Lower leg skin (tissue), 3 donors: ENCODE data around the gene KTN1.

Experiments used
- CTCF ChIP-seq, 3 donors: fragments of 450-650 bp; IDR thresholded peaks; one replicate each; pipeline ENCODE4 v1.5.1; 2016; ENCODE audit warnings: antibody characterized with exemption in 3 of 3, mild to moderate bottlenecking in 3 of 3, moderate library complexity in 2 of 3
- POLR2A ChIP-seq, 2 donors: fragments of 450-650 bp; IDR thresholded peaks; one replicate each; pipeline ENCODE4 v1.6.1; 2016 to 2017; ENCODE audit warnings: antibody characterized with exemption in 2 of 2, mild to moderate bottlenecking in 1 of 2, moderate library complexity in 1 of 2

- TF ChIP-seq CTCF (IDR thresholded peaks at IDR 0.05), result no peak
- TF ChIP-seq POLR2A (IDR thresholded peaks at IDR 0.05), result no peak
Observed at GRCh38 chr14:55593698-55594097, 13.7 kb downstream of the KTN1 start.
